Body of pancreas (tissue), 4 donors: ENCODE results near the gene PTPRD. TPM values are rescaled to one million over a fixed set of nuclear protein-coding genes. Genes with fewer than 3 reads are reported as not detected.
A peak's percentile ranks its signal among the peaks of the same experiment; 100 is the strongest.
"Not testable (repeated sequence)": the region's sequence is repeated elsewhere in the genome, so short reads cannot be mapped to it uniquely, and the experiment has no call there.

Experiments used
- ATAC-seq: fragments of 150-250 bp; one replicate; pipeline ENCODE4 v1.9.1; 2016
- DNase-seq, 4 donors: peaks; one replicate each; pipeline ENCODE4 v3.0.0-alpha.2; 2019
- H3K27ac ChIP-seq, 4 donors: fragments of 200-600 bp; sonication (generic); 1 replicate in 3 of 4; 2 replicates in 1 of 4; pipeline versions ENCODE4 v1.5.1 to v1.6.1; 2016 to 2019; ENCODE audit warnings: mild to moderate bottlenecking in 1 of 4, mixed read lengths in 1 of 4, moderate library complexity in 1 of 4
- H3K27me3 ChIP-seq, 2 donors: fragments of 200-600 bp; sonication (generic); one replicate each; pipeline ENCODE4 v1.6.0; 2016; ENCODE audit warnings: mild to moderate bottlenecking in 1 of 2
- H3K36me3 ChIP-seq, 2 donors: fragments of 200-600 bp; sonication (generic); replicated peaks in 1 of 2; 2 replicates each; pipeline ENCODE4 v1.5.1; 2016; ENCODE audit warnings: low read depth in 2 of 2; ENCODE audit not compliant: insufficient read depth in 1 of 2
- H3K4me1 ChIP-seq: fragments of 200-600 bp; sonication (generic); one replicate; pipeline ENCODE4 v1.6.0; 2016
- H3K4me3 ChIP-seq, 2 donors: fragments of 200-600 bp; sonication (generic); 1 replicate in 1 of 2; 2 replicates in 1 of 2; pipeline ENCODE4 v1.5.1; 2016 to 2019
- H3K9me3 ChIP-seq, 3 donors: fragments of 200-600 bp; sonication (generic); 1 replicate in 2 of 3; 2 replicates in 1 of 3; pipeline ENCODE4 v1.5.1; 2016
- POLR2A ChIP-seq, 3 donors: fragments of 450-650 bp; IDR thresholded peaks; one replicate each; pipeline ENCODE4 v1.6.1; 2016; ENCODE audit warnings: antibody characterized with exemption in 3 of 3, mild to moderate bottlenecking in 2 of 3
- WGBS, 2 donors: methylation state at CpG; one replicate each; pipeline ENCODE4 v1.1.5; 2017; 5-methylcytosine and 5-hydroxymethylcytosine counted together
- intact Hi-C: fragments of 100-400 bp; cut with DNase I; formaldehyde crosslinking; loops from one replicate; pipeline ENCODE4 v1.15.1; 2023
- total RNA-seq, 2 donors: library from RNA; depleted of rRNA; stranded (reverse); fragments of >200 nt; gene quantifications; one replicate each; pipeline ENCODE4 v1.1.0, GENCODE V29; 2016
- TF ChIP-seq, protein P1 (sequence below), 7 experiments: fragments of 450-650 bp in 4 of 7; fragments of 200-600 bp in 3 of 7; sonication (generic) in 3 of 7; IDR thresholded peaks; one replicate each; pipeline ENCODE4 v1.5.1; 2016 to 2019; ENCODE audit warnings: antibody characterized with exemption in 7 of 7

PTPRD gene
- total RNA-seq, 2 donors from 2014 or later = 4.3 to 4.9 TPM

DNA sequence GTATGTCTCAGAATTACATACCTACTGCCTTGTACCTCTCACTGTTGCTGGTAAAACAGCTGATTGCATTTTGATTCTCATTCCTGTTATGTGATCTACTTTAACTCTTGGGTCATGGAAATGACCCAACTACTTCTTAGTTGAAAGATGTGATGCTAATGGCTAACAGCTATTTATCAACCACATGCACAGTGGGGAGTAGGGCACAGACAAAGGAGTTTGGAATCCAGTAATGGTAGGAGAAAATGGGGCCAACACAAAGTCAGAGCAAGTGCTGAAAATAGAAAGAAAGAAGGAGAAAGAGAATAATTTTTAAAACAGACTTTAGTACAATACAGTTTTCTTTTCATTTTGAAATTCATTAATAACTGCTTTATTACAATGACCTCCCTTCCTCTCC, 241.0 kb downstream of the PTPRD start:
- intact Hi-C loops = no loop called here
- Histone ChIP-seq H3K9me3 (no peaks in the 10 kb centered on the region), H3K4me3 (no peak overlapping the region), H3K4me1 (no peaks in the 10 kb centered on the region), H3K27ac (no peak overlapping the region), H3K27me3 (no peaks in the 10 kb centered on the region), H3K36me3 (no peaks in the 10 kb centered on the region)
- ATAC-seq = no peak
- no peak for DNase-seq
- TF ChIP-seq POLR2A (IDR thresholded peaks at IDR 0.05) = no peak
- TF ChIP-seq, protein P1, sequence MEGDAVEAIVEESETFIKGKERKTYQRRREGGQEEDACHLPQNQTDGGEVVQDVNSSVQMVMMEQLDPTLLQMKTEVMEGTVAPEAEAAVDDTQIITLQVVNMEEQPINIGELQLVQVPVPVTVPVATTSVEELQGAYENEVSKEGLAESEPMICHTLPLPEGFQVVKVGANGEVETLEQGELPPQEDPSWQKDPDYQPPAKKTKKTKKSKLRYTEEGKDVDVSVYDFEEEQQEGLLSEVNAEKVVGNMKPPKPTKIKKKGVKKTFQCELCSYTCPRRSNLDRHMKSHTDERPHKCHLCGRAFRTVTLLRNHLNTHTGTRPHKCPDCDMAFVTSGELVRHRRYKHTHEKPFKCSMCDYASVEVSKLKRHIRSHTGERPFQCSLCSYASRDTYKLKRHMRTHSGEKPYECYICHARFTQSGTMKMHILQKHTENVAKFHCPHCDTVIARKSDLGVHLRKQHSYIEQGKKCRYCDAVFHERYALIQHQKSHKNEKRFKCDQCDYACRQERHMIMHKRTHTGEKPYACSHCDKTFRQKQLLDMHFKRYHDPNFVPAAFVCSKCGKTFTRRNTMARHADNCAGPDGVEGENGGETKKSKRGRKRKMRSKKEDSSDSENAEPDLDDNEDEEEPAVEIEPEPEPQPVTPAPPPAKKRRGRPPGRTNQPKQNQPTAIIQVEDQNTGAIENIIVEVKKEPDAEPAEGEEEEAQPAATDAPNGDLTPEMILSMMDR (IDR thresholded peaks at IDR 0.05) = no peak

DNA sequence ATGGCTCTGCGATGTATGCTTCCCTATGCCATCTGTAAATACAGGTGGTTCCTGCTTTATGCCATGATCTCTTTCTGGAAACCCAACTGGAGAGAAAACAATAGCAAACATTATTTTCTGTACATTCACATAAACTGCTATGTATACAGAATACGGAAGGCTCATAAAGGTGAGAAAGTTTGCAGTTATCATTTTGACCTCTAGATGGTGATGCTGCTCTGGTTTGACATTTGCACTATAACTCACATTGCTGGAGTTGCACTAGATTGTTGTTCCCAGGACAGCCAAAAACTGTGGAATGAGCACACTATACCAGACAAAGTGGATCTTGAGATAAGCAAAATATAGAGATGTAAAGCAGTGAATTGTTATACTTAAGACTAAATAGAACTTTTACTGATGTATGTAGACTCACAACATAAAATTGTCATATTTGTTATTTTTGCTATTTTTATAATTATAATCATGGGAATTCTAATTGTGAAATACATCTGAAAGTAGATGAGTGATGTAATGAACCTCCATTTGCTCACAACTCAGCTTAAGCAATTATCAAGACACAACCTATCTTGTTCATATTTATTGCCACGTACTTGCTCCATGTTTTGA, 246.5 kb downstream of the PTPRD start:
- Histone ChIP-seq H3K4me3 (no peak overlapping the region), H3K9me3 (no peaks in the 10 kb centered on the region), H3K36me3 (no peaks in the 10 kb centered on the region), H3K27me3 (no peaks in the 10 kb centered on the region), H3K4me1 (no peaks in the 10 kb centered on the region), H3K27ac (no peak overlapping the region)
- intact Hi-C loops = no loop called here
- TF ChIP-seq, protein P1 (IDR thresholded peaks at IDR 0.05) = peak; percentile 36 to 72 (median 67)
- TF ChIP-seq POLR2A (IDR thresholded peaks at IDR 0.05) = no peak
- DNase-seq (peak in 1 of 4 donors; percentile 7), ATAC-seq (peak; percentile 80)
- 32 to 38% methylated on average over 3 of the region's 3 CpGs for WGBS, 2 donors

DNA sequence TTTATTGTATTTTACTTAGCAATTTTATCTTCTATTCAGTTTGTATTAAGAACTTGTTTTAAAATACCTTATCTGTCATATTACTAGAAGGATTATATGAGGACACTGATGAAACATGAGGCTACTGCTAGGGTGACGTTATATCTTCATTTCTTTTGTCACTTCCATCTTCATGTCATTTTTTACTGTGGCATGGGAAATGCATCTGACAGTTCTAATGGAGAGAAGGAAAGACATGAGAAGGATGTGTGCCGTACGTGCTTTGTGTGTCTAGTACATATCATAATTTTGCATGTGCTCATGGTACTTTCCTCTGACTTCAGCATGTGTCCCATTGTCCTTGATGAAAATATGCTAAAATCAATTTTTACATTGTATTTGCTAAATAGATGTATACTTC, 258.2 kb downstream of the PTPRD start:
- Histone ChIP-seq H3K27ac (no peak overlapping the region), H3K36me3 (no peaks in the 10 kb centered on the region), H3K4me1 (no peaks in the 10 kb centered on the region), H3K27me3 (no peaks in the 10 kb centered on the region), H3K4me3 (no peak overlapping the region), H3K9me3 (no peaks in the 10 kb centered on the region)
- intact Hi-C loops = no loop called here
- ATAC-seq (no peak), DNase-seq (no peak)
- TF ChIP-seq POLR2A (IDR thresholded peaks at IDR 0.05) = no peak
- TF ChIP-seq, protein P1 (IDR thresholded peaks at IDR 0.05) = no peak
- WGBS, 2 donors = 68 to 72% methylated on average over 3 of the region's 3 CpGs

DNA sequence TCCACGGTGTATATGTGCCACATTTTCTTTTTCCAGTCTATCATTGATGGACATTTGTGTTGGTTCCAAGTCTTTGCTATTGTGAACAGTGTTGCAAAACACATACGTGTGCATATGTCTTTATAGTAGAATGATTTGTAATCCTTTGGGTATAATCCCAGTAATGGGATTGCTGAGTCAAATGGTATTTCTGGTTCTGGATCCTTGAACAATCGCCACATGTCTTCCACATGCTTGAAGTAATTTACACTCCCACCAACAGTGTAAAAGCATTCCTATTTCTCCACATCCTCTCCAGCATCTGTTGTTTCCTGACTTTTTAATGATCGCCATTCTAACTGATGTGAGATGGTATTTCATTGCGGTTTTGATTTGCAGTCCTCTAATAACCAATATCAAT, 267.2 kb downstream of the PTPRD start:
- H3K36me3 ChIP-seq, H3K4me3 ChIP-seq, ATAC-seq, H3K4me1 ChIP-seq, H3K9me3 ChIP-seq, intact Hi-C loops, DNase-seq, H3K27me3 ChIP-seq, H3K27ac ChIP-seq: not testable (repeated sequence)
- WGBS, 2 donors = 59 to 61% methylated on average over 5 of the region's 5 CpGs

DNA sequence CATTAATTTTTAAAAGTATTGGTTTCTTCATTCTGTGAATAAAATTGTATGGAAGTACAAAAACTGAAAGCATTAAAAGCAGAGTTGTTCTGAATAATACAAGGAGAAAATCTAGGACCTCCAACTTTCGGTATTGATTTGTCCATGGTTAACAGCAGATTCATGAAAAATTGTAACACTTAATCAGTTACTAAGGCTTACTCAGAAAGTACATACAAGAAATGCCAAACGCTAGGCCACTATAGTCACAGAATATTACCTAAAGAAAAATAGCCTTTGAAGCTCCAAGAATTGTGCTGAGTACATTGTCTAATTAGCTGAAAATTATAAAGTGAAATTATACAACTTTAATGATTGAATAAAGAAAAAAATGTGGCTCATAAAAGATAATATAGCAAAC, 271.7 kb downstream of the PTPRD start:
- ATAC-seq = no peak
- no peak for DNase-seq
- Histone ChIP-seq H3K27ac (no peak overlapping the region), H3K4me3 (no peak overlapping the region), H3K27me3 (no peaks in the 10 kb centered on the region), H3K36me3 (no peaks in the 10 kb centered on the region), H3K4me1 (no peaks in the 10 kb centered on the region), H3K9me3 (no peaks in the 10 kb centered on the region)
- TF ChIP-seq, protein P1 (IDR thresholded peaks at IDR 0.05) = no peak
- TF ChIP-seq POLR2A (IDR thresholded peaks at IDR 0.05) = no peak
- intact Hi-C loops = no loop called here
- WGBS, 2 donors = 35 to 36% methylated on average over 2 of the region's 2 CpGs
